BJ (cell line): ENCODE measurements around the gene IGSF10. TPM values are rescaled to one million over a fixed set of nuclear protein-coding genes. Genes with fewer than 3 reads are reported as not detected.

ENCODE experiments used
- CTCF ChIA-PET: fragments of 350-600 bp; formaldehyde crosslinking; extraction: SDS; loops from one replicate; lab custom pipeline; 2021; ENCODE audit warnings: antibody characterized with exemption, inconsistent platforms; lab: Yijun Ruan, JAX
- POLR2A ChIA-PET: fragments of 300-600 bp; sonication (Branson Sonifier 250); formaldehyde crosslinking; extraction: SDS; loops from one replicate; lab custom pipeline; 2021; ENCODE audit warnings: antibody characterized with exemption; lab: Charles Lee
- DNase-seq: peaks from one replicate; pipeline ENCODE4 v3.0.0-alpha.2; 2011; ENCODE audit warnings: low read depth
- H3K27me3 ChIP-seq: 2 replicates; pipeline ENCODE4 v1.6.0; 2011; ENCODE audit warnings: low read length; ENCODE audit not compliant: control insufficient read depth, insufficient read depth
- H3K36me3 ChIP-seq: 2 replicates; pipeline ENCODE4 v1.5.1; 2011; ENCODE audit warnings: low read length; ENCODE audit not compliant: control insufficient read depth, insufficient read depth
- H3K4me3 ChIP-seq: 2 replicates; pipeline ENCODE4 v1.5.1; 2011; ENCODE audit warnings: low read depth, mild to moderate bottlenecking, control low read depth, low read length
- CTCF ChIP-seq: IDR thresholded peaks from 2 replicates; pipeline ENCODE4 v1.5.1; 2011; ENCODE audit warnings: low read depth, mild to moderate bottlenecking, control low read depth, inconsistent platforms, low read length, moderate library complexity; ENCODE audit not compliant: insufficient read depth
- polyA plus RNA-seq: library from polyadenylated mRNA; depleted of rRNA; stranded (reverse); fragments of >200 nt; gene quantifications from 2 replicates; pipeline ENCODE4 v1.2.3, GENCODE V29; 2011

The IGSF10 gene
- polyA plus RNA-seq, 1 experiment = 0.07 TPM

GRCh38 chr3:151446002-151446340, 14.9 kb downstream of the IGSF10 start:
- Histone ChIP-seq H3K36me3 (no peaks in the 10 kb centered on the region), H3K4me3 (no peak overlapping the region), H3K27me3 (peaks cover under 1% of the 10 kb centered on the region; the same call in 1 of the 2 replicates)
- DNase-seq = no peak
- POLR2A ChIA-PET = no interaction called here
- TF ChIP-seq CTCF = no peak
- CTCF ChIA-PET = no interaction called here

GRCh38 chr3:151445273-151446001, 15.4 kb downstream of the IGSF10 start:
- ChIA-PET POLR2A (no interaction called here), CTCF (interaction anchor here (1.1 kb wide), 1 partner anchor 24 kb away, joined by 4 read pairs; no protein-coding TSS in a partner anchor)
- no peak for TF ChIP-seq CTCF
- Histone ChIP-seq H3K4me3 (no peak overlapping the region), H3K36me3 (no peaks in the 10 kb centered on the region), H3K27me3 (no peaks in the 10 kb centered on the region)
- DNase-seq = peak; percentile 63

GRCh38 chr3:151443583-151443982, 17.3 kb downstream of the IGSF10 start:
- TF ChIP-seq CTCF = no peak
- ChIA-PET POLR2A (no interaction called here), CTCF (interaction anchor here (0.6 to 1.2 kb wide), 2 partner anchors 9 to 230 kb away, joined by 3 read pairs; no protein-coding TSS in a partner anchor)
- no peaks in the 10 kb centered on the region for H3K36me3 ChIP-seq
- no peaks in the 10 kb centered on the region for H3K27me3 ChIP-seq
- no peak for DNase-seq
- no peak overlapping the region for H3K4me3 ChIP-seq

GRCh38 chr3:151440940-151441339, 19.9 kb downstream of the IGSF10 start:
- DNase-seq = no peak
- CTCF ChIA-PET = interaction anchor here (1.2 to 6.1 kb wide), 6 partner anchors 8 to 479 kb away, joined by 3 to 44 read pairs (median 8); no protein-coding TSS in a partner anchor

More at GRCh38 chr3:151440940-151441339, 19.9 kb downstream of the IGSF10 start:
- Histone ChIP-seq H3K27me3 (no peaks in the 10 kb centered on the region), H3K36me3 (no peaks in the 10 kb centered on the region), H3K4me3 (no peak overlapping the region)
- POLR2A ChIA-PET = no interaction called here
- no peak for TF ChIP-seq CTCF
